ENCODE data around the gene CBX3. TPM values are rescaled to one million over a fixed set of nuclear protein-coding genes. Genes with fewer than 3 reads are reported as not detected.

CBX3 gene
- total and polyA plus RNA-seq, 10 of the 15 experiments (the other 5 are each of a cell fraction or from before 2014, with no cell fraction given) = 153 to 307 (median 225) TPM

GRCh38 chr7:26153823-26154783 lies 47.4 kb upstream of the CBX3 start:
- H3K79me2 ChIP-seq (ENCODE audit: control insufficient read depth, insufficient read depth, low read length) = peaks cover 75% of the 10 kb centered on the region
- peak overlapping the region; percentile 52 for H2AFZ ChIP-seq (ENCODE audit: control insufficient read depth, low read depth, low read length)
- TF ChIP-seq SIX5 (IDR thresholded peaks at IDR 0.05; ENCODE audit: low read depth, low read length, severe bottlenecking) (no peak), BCLAF1 (IDR thresholded peaks at IDR 0.05) (no peak), SRF (IDR thresholded peaks at IDR 0.05; ENCODE audit: low read depth in 2 of 2, low read length in 2 of 2) (no peak), ZNF274 (IDR thresholded peaks at IDR 0.05; ENCODE audit: insufficient read depth, insufficient read length) (no peak), GABPA (IDR thresholded peaks at IDR 0.05; ENCODE audit: low read depth) (no peak), IKZF2 (IDR thresholded peaks at IDR 0.05) (peak in 1 of 2 experiments; percentile 36; a peak in 1 of 4 replicates), ZNF207 (IDR thresholded peaks at IDR 0.05; ENCODE audit: borderline replicate concordance) (no peak), NFYB (IDR thresholded peaks at IDR 0.05; ENCODE audit: insufficient read depth, low read depth, low read length) (0 out of 2 replicates have a peak, but pooled peaks have one; percentile 15), ATF3 (IDR thresholded peaks at IDR 0.05; ENCODE audit: borderline replicate concordance, extremely low read depth, low read depth, low read length) (no peak), MEF2A (IDR thresholded peaks at IDR 0.05; ENCODE audit: insufficient read depth, low read depth, low read length) (no peak), HDAC6 (IDR thresholded peaks at IDR 0.05; ENCODE audit: unreplicated experiment) (no peak), ZBTB4 (CRISPR knock-in tag; IDR thresholded peaks at IDR 0.05) (no peak), POU2F2 (IDR thresholded peaks at IDR 0.05; ENCODE audit: borderline replicate concordance, low read depth, low read length) (peak; percentile 48; the same call in 1 of the 3 replicates), NBN (IDR thresholded peaks at IDR 0.05) (no peak), CHD1 (IDR thresholded peaks at IDR 0.05; ENCODE audit: low read depth, low read length) (no peak), FOXK2 (IDR thresholded peaks at IDR 0.05) (no peak)

More at GRCh38 chr7:26153823-26154783, 47.4 kb upstream of the CBX3 start:
- Histone ChIP-seq H3K9me3 (replicated peaks; ENCODE audit: control insufficient read depth, insufficient read depth, low read length) (no peaks in the 10 kb centered on the region), H3K4me2 (ENCODE audit: control insufficient read depth, insufficient read depth) (peak overlapping the region; percentile 98), H3K36me3 (ENCODE audit: control insufficient read depth in 2 of 2, insufficient read depth in 2 of 2, low read length in 1 of 2) (no peaks in the 10 kb centered on the region), H3K9ac (ENCODE audit: control insufficient read depth, insufficient read depth, low read length) (peak overlapping the region; percentile 86), H3K27ac (ENCODE audit: control insufficient read depth, insufficient read depth) (peak overlapping the region; percentile 88), H3K4me3 (peak overlapping the region; percentile 72), H3K27me3 (replicated peaks in 1 of 2; ENCODE audit: control insufficient read depth in 2 of 2, insufficient read depth in 2 of 2, low read length in 1 of 2) (no peaks in the 10 kb centered on the region), H3K4me1 (ENCODE audit: control insufficient read depth, insufficient read depth, low read length) (peaks cover 41% of the 10 kb centered on the region), H4K20me1 (ENCODE audit: control insufficient read depth, insufficient read depth) (no peaks in the 10 kb centered on the region; the same call in 1 of the 2 replicates)
- FAIRE-seq (no peak), ATAC-seq (peak; percentile 31), DNase-seq (ENCODE audit: low read depth, low spot score) (no peak)
- 71% methylated on average over 15 of the region's 15 CpGs for WGBS (ENCODE audit: insufficient coverage, insufficient replicate concordance, low lambda C conversion rate, missing lambda C conversion rate)
- intact Hi-C loops (cut with micrococcal nuclease; ENCODE audit: unreplicated experiment) (loop anchor here (1.0 to 5.0 kb wide), 3 partner anchors 47 to 211 kb away; partner anchors contain the start of genes CBX3 and HNRNPA2B1), in situ Hi-C loops (cut with MboI) (no loop called here)
- no TSS peak for BruUV-seq (replicated peaks)
- CTCF ChIA-PET = interaction anchor here (1.1 to 5.6 kb wide), 5 partner anchors 13 to 211 kb away, joined by 3 to 104 read pairs (median 30); partner anchors contain the start of gene HNRNPA2B1
- SMC1A ChIA-PET (ENCODE audit: uncharacterized antibody, unreplicated experiment) = interaction anchor here (1.0 to 9.3 kb wide), 6 partner anchors 13 to 211 kb away, joined by 3 to 198 read pairs (median 16); partner anchors contain the start of genes CBX3 and HNRNPA2B1
- RAD21 ChIA-PET (ENCODE audit: unreplicated experiment) = interaction anchor here (2.8 to 9.0 kb wide), 4 partner anchors 13 to 260 kb away, joined by 6 to 164 read pairs (median 41); partner anchors contain the start of genes CBX3 and HNRNPA2B1
- POLR2A ChIA-PET = interaction anchor here (0.6 to 10.1 kb wide), 6 partner anchors 13 to 1659 kb away, joined by 3 to 206 read pairs (median 4); partner anchors contain the start of genes CBX3 and HNRNPA2B1

Measured in GM12878 (cell line).